ENCODE measurements around the gene SUN2. TPM values are rescaled to one million over a fixed set of nuclear protein-coding genes. Genes with fewer than 3 reads are reported as not detected.

SUN2 gene
- total and polyA plus RNA-seq, 2 of the 13 experiments (the other 11 are each of a cell fraction or from before 2014, with no cell fraction given): 45.6 to 56.6 TPM

GRCh38 chr22:38734421-38735100, 21.2 kb downstream of the SUN2 start:
- Histone ChIP-seq H3K36me3 (replicated peaks in 1 of 2; ENCODE audit: control insufficient read depth in 1 of 2, insufficient read depth in 2 of 2, low read length in 2 of 2) (peaks cover 34 to 56% of the 10 kb centered on the region in 2 experiments), H3K4me2 (ENCODE audit: low read depth, low read length) (no peak overlapping the region), H3K27ac (ENCODE audit: extremely low read length, insufficient read depth, low read length) (peak overlapping the region; percentile 15), H3K4me1 (ENCODE audit: insufficient read depth, low read length) (peaks cover 11% of the 10 kb centered on the region), H3K27me3 (ENCODE audit: control insufficient read depth in 1 of 2, insufficient read depth in 2 of 2, low read length in 2 of 2) (no peaks in the 10 kb centered on the region; a peak in 1 of 5 replicates), H4K20me1 (ENCODE audit: insufficient read depth, low read length) (peaks cover 11% of the 10 kb centered on the region; the same call in 1 of the 2 replicates), H3K4me3 (replicated peaks in 1 of 3; ENCODE audit: insufficient read depth in 1 of 3, low read depth in 2 of 3, low read length in 3 of 3) (no peak overlapping the region), H2AFZ (ENCODE audit: low read length) (no peak overlapping the region), H3K9ac (ENCODE audit: insufficient read depth, low read depth, low read length) (no peak overlapping the region), H3K9me3 (ENCODE audit: low read length) (no peaks in the 10 kb centered on the region), H3K79me2 (ENCODE audit: insufficient read depth, low read length) (no peaks in the 10 kb centered on the region)
- TF ChIP-seq NCOR1 (IDR thresholded peaks at IDR 0.05; ENCODE audit: borderline replicate concordance, low read length) (no peak), AGO1 (IDR thresholded peaks at IDR 0.05; ENCODE audit: low read depth, low read length, poor library complexity, severe bottlenecking) (peak; percentile 46)
- WGBS (ENCODE audit: low lambda C conversion rate): 89% methylated on average over 12 of the region's 13 CpGs
- ATAC-seq (no peak), FAIRE-seq (no peak), DNase-seq (ENCODE audit: low spot score) (no peak)
- BruUV-seq (replicated peaks): TSS peak; percentile 47
- POLR2A ChIA-PET: interaction anchor here (0.8 to 3.4 kb wide), 5 partner anchors 10 to 29 kb away, joined by 3 to 22 read pairs (median 3); no protein-coding TSS in a partner anchor
- in situ Hi-C loops (cut with HindIII; ENCODE audit: extremely low pct_ligation_motif_present, low pct_unique_long_range_greater_than_20kb) (no loop called here), intact Hi-C loops (cut with micrococcal nuclease; ENCODE audit: unreplicated experiment) (no loop called here)
- CTCF ChIA-PET (ENCODE audit: low intra/inter-chr PET ratio, low total read pairs): interaction anchor here (2.4 kb wide), 1 partner anchor 31 kb away, joined by 9 read pairs; no protein-coding TSS in a partner anchor

DNA sequence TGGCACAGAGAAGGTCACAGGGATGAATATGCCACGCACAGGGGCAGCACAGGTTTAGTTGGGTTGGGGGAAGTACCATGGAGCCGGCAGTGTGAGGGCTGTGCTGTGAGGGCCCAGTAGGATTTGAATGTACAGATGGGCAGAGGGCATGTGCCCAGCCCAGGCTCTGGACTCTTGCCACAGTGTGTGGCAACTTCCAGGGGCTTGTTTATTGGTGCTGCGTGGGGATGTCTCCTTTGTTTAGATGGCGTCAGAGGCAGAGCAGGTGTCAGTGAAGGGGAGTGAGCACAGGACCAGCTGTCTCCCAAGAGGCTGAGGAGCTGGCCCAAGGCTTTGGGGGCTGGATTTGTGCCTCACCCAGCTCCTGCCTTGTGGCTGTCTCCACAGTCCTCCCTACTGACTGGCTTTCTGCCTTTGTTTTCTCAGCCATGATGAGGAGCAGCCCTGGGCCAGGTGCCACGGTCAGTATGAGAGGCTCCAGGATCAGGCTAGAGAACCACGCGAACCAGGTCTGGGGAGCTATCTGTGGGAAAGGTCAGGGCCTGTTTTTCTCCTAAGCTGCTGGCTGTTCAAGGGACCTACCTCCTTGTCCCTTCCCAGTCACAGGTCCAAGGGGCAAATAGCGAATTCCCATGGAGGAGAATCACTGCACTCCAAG, 21.9 kb downstream of the SUN2 start:
- H3K27ac ChIP-seq (ENCODE audit: extremely low read length, insufficient read depth, low read length): peak overlapping the region; percentile 15
- no peak overlapping the region for H2AFZ ChIP-seq (ENCODE audit: low read length)
- H3K36me3 ChIP-seq (replicated peaks in 1 of 2; ENCODE audit: control insufficient read depth in 1 of 2, insufficient read depth in 2 of 2, low read length in 2 of 2): peaks cover 28 to 54% of the 10 kb centered on the region in 2 experiments
- no peak overlapping the region for H3K4me2 ChIP-seq (ENCODE audit: low read depth, low read length)
- no peaks in the 10 kb centered on the region for H3K79me2 ChIP-seq (ENCODE audit: insufficient read depth, low read length)
- intact Hi-C loops (cut with micrococcal nuclease; ENCODE audit: unreplicated experiment): loop anchor here (1.0 kb wide), 1 partner anchor 32 kb away; no protein-coding TSS in a partner anchor
- ChIA-PET POLR2A (interaction anchor here (0.8 to 3.4 kb wide), 5 partner anchors 13 to 32 kb away, joined by 3 to 22 read pairs (median 4); no protein-coding TSS in a partner anchor), CTCF (ENCODE audit: low intra/inter-chr PET ratio, low total read pairs) (interaction anchor here (1.2 to 2.4 kb wide), 2 partner anchors 32 to 135 kb away, joined by 3 to 9 read pairs; no protein-coding TSS in a partner anchor)
- no peaks in the 10 kb centered on the region; a peak in 1 of 5 replicates for H3K27me3 ChIP-seq (ENCODE audit: control insufficient read depth in 1 of 2, insufficient read depth in 2 of 2, low read length in 2 of 2)
- WGBS (ENCODE audit: low lambda C conversion rate): 78% methylated on average over 4 of the region's 8 CpGs
- peaks cover 17% of the 10 kb centered on the region for H3K4me1 ChIP-seq (ENCODE audit: insufficient read depth, low read length)
- TSS peak; percentile 8 for BruUV-seq (replicated peaks)
- FAIRE-seq (no peak), ATAC-seq (peak; percentile 1; the same call in 1 of the 3 replicates), DNase-seq (ENCODE audit: low spot score) (no peak)
- H3K4me3 ChIP-seq (replicated peaks in 1 of 3; ENCODE audit: insufficient read depth in 1 of 3, low read depth in 2 of 3, low read length in 3 of 3): no peak overlapping the region
- in situ Hi-C loops (cut with HindIII; ENCODE audit: extremely low pct_ligation_motif_present, low pct_unique_long_range_greater_than_20kb): no loop called here
- no peak overlapping the region for H3K9ac ChIP-seq (ENCODE audit: insufficient read depth, low read depth, low read length)
- no peaks in the 10 kb centered on the region for H3K9me3 ChIP-seq (ENCODE audit: low read length)
- peaks cover 11% of the 10 kb centered on the region; the same call in 1 of the 2 replicates for H4K20me1 ChIP-seq (ENCODE audit: insufficient read depth, low read length)
- TF ChIP-seq CAMTA2 (CRISPR knock-in tag; IDR thresholded peaks at IDR 0.05; ENCODE audit: borderline replicate concordance) (no peak), POLR2AphosphoS5 (IDR thresholded peaks at IDR 0.05; ENCODE audit: low read depth, low read length) (peak; percentile 3; the same call in 1 of the 2 replicates), POLR2AphosphoS2 (IDR thresholded peaks at IDR 0.05; ENCODE audit: low read depth, low read length) (0 out of 2 replicates have a peak, but pooled peaks have one; percentile 29), REPIN1 (CRISPR knock-in tag; IDR thresholded peaks at IDR 0.05; ENCODE audit: borderline replicate concordance, low read depth) (no peak), PLRG1 (conservative IDR thresholded peaks at IDR 0.05) (no peak), ZNF660 (CRISPR knock-in tag; IDR thresholded peaks at IDR 0.05; ENCODE audit: borderline replicate concordance, low read depth) (no peak), AGO2 (optimal IDR thresholded peaks at IDR 0.05; ENCODE audit: low read depth, low read length) (peak; percentile 7), ZBTB4 (CRISPR knock-in tag; IDR thresholded peaks at IDR 0.05; ENCODE audit: borderline replicate concordance) (0 out of 2 replicates have a peak, but pooled peaks have one; percentile 37)
- TF ChIP-seq, protein P1, sequence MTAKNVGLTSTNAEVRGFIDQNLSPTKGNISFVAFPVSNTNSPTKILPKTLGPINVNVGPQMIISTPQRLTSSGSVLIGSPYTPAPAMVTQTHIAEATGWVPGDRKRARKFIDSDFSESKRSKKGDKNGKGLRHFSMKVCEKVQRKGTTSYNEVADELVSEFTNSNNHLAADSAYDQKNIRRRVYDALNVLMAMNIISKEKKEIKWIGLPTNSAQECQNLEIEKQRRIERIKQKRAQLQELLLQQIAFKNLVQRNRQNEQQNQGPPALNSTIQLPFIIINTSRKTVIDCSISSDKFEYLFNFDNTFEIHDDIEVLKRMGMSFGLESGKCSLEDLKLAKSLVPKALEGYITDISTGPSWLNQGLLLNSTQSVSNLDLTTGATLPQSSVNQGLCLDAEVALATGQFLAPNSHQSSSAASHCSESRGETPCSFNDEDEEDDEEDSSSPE (CRISPR knock-in tag; IDR thresholded peaks at IDR 0.05): no peak

Measured in HepG2 (cell line).